DOHH2 (cell line): ENCODE results near the gene ADIPOQ.
"Not testable (repeated sequence)": the region's sequence is repeated elsewhere in the genome, so short reads cannot be mapped to it uniquely, and the experiment has no call there.

Source experiments
- H3F3A ChIP-seq: fragments of 200-600 bp; sonication (generic), shearing (Covaris generic); 2 replicates; pipeline ENCODE4 v1.6.0; 2016; ENCODE audit warnings: antibody characterized with exemption, mild to moderate bottlenecking; ENCODE audit not compliant: control insufficient read depth, insufficient read depth
- H3K27ac ChIP-seq: fragments of 200-600 bp; sonication (generic); 2 replicates; pipeline ENCODE4 v1.5.1; 2014; ENCODE audit warnings: low read depth, mild to moderate bottlenecking, low read length, moderate library complexity
- H3K27me3 ChIP-seq: fragments of 200-600 bp; sonication (generic); 2 replicates; pipeline ENCODE4 v1.6.1; 2014; ENCODE audit warnings: mild to moderate bottlenecking, low read length, mixed read lengths; ENCODE audit not compliant: control insufficient read depth
- H3K36me3 ChIP-seq: fragments of 200-600 bp; sonication (generic); 2 replicates; pipeline ENCODE4 v1.6.1; 2014; ENCODE audit warnings: mild to moderate bottlenecking, low read length, moderate library complexity, mixed read lengths; ENCODE audit not compliant: control insufficient read depth
- H3K4me1 ChIP-seq: fragments of 200-600 bp; sonication (generic); 2 replicates; pipeline ENCODE4 v1.6.1; 2014; ENCODE audit warnings: mild to moderate bottlenecking, low read length, mixed read lengths; ENCODE audit not compliant: control insufficient read depth
- H3K4me2 ChIP-seq: fragments of 200-600 bp; sonication (generic); 2 replicates; pipeline ENCODE4 v1.6.0; 2014; ENCODE audit warnings: mild to moderate bottlenecking, low read length, moderate library complexity
- H3K4me3 ChIP-seq: fragments of 200-600 bp; sonication (generic); 2 replicates; pipeline ENCODE4 v1.5.1; 2014; ENCODE audit warnings: mild to moderate bottlenecking, low read length, mixed read lengths
- H3K79me2 ChIP-seq: fragments of 200-600 bp; sonication (generic); 2 replicates; pipeline ENCODE4 v1.6.1; 2014; ENCODE audit warnings: mild to moderate bottlenecking, low read length, mixed read lengths; ENCODE audit not compliant: control insufficient read depth
- H3K9me2 ChIP-seq: fragments of 200-600 bp; sonication (generic); replicated peaks from 2 replicates; pipeline ENCODE4 v1.6.1; 2014; ENCODE audit warnings: mild to moderate bottlenecking, low read length, mixed read lengths; ENCODE audit not compliant: control insufficient read depth
- H3K9me3 ChIP-seq: fragments of 200-600 bp; sonication (generic); 2 replicates; pipeline ENCODE4 v1.6.1; 2014; ENCODE audit warnings: antibody characterized with exemption, low read length, mixed read lengths; ENCODE audit not compliant: control insufficient read depth, insufficient read depth
- H4K20me1 ChIP-seq: fragments of 200-600 bp; sonication (generic); 2 replicates; pipeline ENCODE4 v1.6.0; 2014; ENCODE audit warnings: low read depth, mild to moderate bottlenecking, antibody characterized with exemption, low read length, moderate library complexity; ENCODE audit not compliant: control insufficient read depth, insufficient read depth
- CTCF ChIP-seq: fragments of 200-600 bp; sonication (generic); IDR thresholded peaks from one replicate; pipeline ENCODE4 v1.5.1; 2014; ENCODE audit warnings: antibody characterized with exemption, mild to moderate bottlenecking, low read depth, low read length; ENCODE audit not compliant: poor library complexity, severe bottlenecking
- EZH2phosphoT487 ChIP-seq: fragments of 200-600 bp; sonication (generic); IDR thresholded peaks from 2 replicates; pipeline ENCODE4 v1.6.1; 2017; ENCODE audit warnings: borderline replicate concordance, mild to moderate bottlenecking, antibody characterized with exemption, low read length, moderate library complexity, mixed read lengths

ADIPOQ gene

DNA sequence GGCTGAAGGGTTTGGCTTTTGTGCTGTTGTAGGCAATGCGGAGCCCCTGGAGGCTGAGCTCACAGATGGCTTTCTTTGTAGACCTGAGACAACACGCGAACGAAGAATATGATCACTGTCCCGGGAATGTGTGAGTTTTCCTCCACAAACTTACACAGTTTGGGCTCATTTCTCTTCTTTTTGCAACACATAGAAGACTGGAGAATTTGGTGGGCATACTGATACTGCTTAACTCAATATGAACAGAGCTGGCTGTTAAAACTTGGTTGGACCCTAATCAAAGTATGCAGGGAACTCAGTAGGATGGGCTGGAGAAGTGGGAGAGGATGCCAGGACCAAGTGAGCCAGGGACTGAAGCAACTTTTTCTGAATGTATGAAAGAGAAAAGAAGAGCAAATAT is 24.0 kb upstream of the ADIPOQ start:
- H3K36me3 ChIP-seq = no peaks in the 10 kb centered on the region
- TF ChIP-seq EZH2phosphoT487 (no peak), CTCF (no peak)

GRCh38 chr3:186818956-186819355 is 23.6 kb upstream of the ADIPOQ start:
- H3K9me3 ChIP-seq = no peaks in the 10 kb centered on the region
- TF ChIP-seq CTCF (no peak), EZH2phosphoT487 (no peak)
- no peaks in the 10 kb centered on the region for H3K36me3 ChIP-seq
- no peaks in the 10 kb centered on the region for H3K27me3 ChIP-seq
- H3K27ac ChIP-seq = no peak overlapping the region
- H3K79me2 ChIP-seq = no peaks in the 10 kb centered on the region
- H3K9me2 ChIP-seq = no peaks in the 10 kb centered on the region
- H3K4me2 ChIP-seq = no peak overlapping the region
- H3K4me1 ChIP-seq = peaks cover 7% of the 10 kb centered on the region
- H4K20me1 ChIP-seq = no peaks in the 10 kb centered on the region
- H3F3A ChIP-seq = peaks cover 6% of the 10 kb centered on the region; the same call in 1 of the 2 replicates
- no peak overlapping the region for H3K4me3 ChIP-seq

More for the DNA sequence above, 24.0 kb upstream of the ADIPOQ start:
- Histone ChIP-seq H3K9me3 (no peaks in the 10 kb centered on the region), H3K4me2 (no peak overlapping the region), H3K27ac (no peak overlapping the region), H3K79me2 (no peaks in the 10 kb centered on the region), H3K9me2 (no peaks in the 10 kb centered on the region), H3K4me3 (no peak overlapping the region), H4K20me1 (no peaks in the 10 kb centered on the region), H3K27me3 (no peaks in the 10 kb centered on the region), H3F3A (peaks cover 3% of the 10 kb centered on the region; the same call in 1 of the 2 replicates), H3K4me1 (peaks cover 7% of the 10 kb centered on the region)

DNA sequence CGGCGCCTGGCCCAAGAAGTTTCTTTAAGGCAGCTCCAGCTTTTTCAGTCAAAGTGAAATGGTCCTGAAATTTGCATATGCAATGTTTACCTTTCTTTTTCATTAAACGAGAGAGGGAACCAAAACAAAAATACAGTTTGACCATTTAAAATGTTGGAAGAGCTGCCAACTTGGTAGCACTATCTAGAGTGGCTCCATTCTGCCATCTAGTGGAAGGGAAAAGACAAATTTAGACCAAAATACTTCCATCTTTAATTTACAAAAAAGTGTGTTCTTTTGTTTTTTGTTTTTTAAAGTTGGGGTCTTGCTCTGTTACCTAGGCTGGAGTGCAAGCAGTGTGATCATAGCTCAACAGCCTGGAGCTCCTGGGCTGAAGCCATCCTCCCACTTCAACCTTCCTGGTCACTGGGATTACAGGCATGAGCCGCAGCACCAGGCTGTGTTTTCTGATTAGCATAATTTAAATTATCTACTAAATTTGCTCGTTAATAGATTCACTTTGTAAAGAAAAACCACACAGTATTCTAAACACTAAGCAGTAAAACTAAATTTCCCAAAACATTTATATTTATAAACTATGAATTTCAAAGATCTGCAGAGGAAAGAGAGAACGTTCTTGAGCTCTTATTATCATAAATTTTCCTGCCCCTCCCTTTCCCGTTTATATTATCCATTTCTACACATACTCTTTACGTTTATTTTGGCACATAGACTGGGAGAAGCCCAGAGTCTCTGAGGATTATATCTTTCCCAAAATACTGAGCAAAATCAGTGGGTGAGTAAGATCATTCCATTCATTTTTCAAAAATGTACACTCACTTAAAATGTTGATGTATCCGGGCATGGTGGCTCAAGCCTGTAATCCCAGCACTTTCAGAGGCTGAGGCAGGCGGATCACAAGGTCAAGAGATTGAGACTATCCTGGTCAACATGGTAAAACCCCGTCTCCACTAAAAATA is 20.8 kb upstream of the ADIPOQ start:
- no peaks in the 10 kb centered on the region for H3K9me3 ChIP-seq
- no peak overlapping the region for H3K4me3 ChIP-seq
- peaks cover 26% of the 10 kb centered on the region for H3K4me1 ChIP-seq
- H3K36me3 ChIP-seq = no peaks in the 10 kb centered on the region
- no peaks in the 10 kb centered on the region for H3K9me2 ChIP-seq
- peaks cover 9% of the 10 kb centered on the region for H3K79me2 ChIP-seq
- H3K27me3 ChIP-seq = no peaks in the 10 kb centered on the region
- peak; percentile 70 for TF ChIP-seq CTCF
- no peak for TF ChIP-seq EZH2phosphoT487
- peak overlapping the region; percentile 41; the same call in 1 of the 2 replicates for H3K4me2 ChIP-seq
- no peak overlapping the region for H3K27ac ChIP-seq
- H4K20me1 ChIP-seq = no peaks in the 10 kb centered on the region
- peaks cover 9% of the 10 kb centered on the region; the same call in 1 of the 2 replicates for H3F3A ChIP-seq

- Histone ChIP-seq H3K79me2 (peaks cover 13% of the 10 kb centered on the region), H3K4me1 (peaks cover 27% of the 10 kb centered on the region)
- H4K20me1 ChIP-seq, H3K4me3 ChIP-seq, H3K9me2 ChIP-seq, H3K27ac ChIP-seq, H3K36me3 ChIP-seq, H3K27me3 ChIP-seq, H3F3A ChIP-seq, H3K4me2 ChIP-seq, H3K9me3 ChIP-seq: not testable (repeated sequence)
Observed at GRCh38 chr3:186822388-186822759, 20.1 kb upstream of the ADIPOQ start.
